ENCODE results near the gene SLC35G3.

DNA sequence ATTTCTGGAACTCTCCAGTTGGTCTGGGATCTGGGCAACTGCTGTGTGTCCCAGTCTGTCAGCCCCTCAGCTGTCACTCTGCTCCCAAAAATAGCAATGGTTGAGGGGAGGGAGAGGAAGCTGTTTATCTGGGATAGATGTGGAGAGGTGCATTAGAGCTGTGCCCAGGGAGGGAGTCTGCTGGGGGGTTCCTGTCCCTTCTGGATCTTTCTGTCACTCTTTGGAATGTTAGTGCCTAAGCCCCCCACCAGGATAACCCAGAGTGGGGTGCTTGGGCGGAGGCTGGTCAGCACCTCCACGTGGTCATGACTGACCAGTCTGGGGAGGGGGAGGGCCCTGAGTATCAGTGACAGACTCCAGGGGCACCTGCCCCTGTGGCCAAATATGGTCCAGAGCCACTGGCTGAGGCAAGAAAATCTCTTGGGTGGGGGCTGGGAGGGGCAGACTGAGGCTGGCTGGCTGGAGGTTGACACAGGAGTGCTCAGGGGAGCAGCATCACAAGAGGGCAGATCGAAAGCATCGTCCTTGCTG, 46.8 kb downstream of the SLC35G3 start, which contains the start of gene UNC45B:
- TF ChIP-seq, protein P1, sequence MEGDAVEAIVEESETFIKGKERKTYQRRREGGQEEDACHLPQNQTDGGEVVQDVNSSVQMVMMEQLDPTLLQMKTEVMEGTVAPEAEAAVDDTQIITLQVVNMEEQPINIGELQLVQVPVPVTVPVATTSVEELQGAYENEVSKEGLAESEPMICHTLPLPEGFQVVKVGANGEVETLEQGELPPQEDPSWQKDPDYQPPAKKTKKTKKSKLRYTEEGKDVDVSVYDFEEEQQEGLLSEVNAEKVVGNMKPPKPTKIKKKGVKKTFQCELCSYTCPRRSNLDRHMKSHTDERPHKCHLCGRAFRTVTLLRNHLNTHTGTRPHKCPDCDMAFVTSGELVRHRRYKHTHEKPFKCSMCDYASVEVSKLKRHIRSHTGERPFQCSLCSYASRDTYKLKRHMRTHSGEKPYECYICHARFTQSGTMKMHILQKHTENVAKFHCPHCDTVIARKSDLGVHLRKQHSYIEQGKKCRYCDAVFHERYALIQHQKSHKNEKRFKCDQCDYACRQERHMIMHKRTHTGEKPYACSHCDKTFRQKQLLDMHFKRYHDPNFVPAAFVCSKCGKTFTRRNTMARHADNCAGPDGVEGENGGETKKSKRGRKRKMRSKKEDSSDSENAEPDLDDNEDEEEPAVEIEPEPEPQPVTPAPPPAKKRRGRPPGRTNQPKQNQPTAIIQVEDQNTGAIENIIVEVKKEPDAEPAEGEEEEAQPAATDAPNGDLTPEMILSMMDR (IDR thresholded peaks at IDR 0.05), result no peak
- TF ChIP-seq POLR2A (IDR thresholded peaks at IDR 0.05), result no peak
- no peak for TF ChIP-seq POLR2AphosphoS5 (IDR thresholded peaks at IDR 0.05; ENCODE audit: insufficient read depth in 1 of 2, low read depth in 1 of 2)

Measured in vagina (tissue), 2 donors.